T-cell (primary cell): ENCODE data around the gene NOM1. TPM values are rescaled to one million over a fixed set of nuclear protein-coding genes. Genes with fewer than 3 reads are reported as not detected.
A peak's percentile ranks its signal among the peaks of the same experiment; 100 is the strongest.
"Not testable (repeated sequence)": the region's sequence is repeated elsewhere in the genome, so short reads cannot be mapped to it uniquely, and the experiment has no call there.

ENCODE experiments used
- ATAC-seq, 4 experiments: fragments of 200-7000 bp in 3 of 4; fragments of 150-1000 bp in 1 of 4; cut with Tn5 transposase; replicated peaks in 1 of 4; 1 replicate in 3 of 4; 2 replicates in 1 of 4; pipeline ENCODE4 v1.10.0; 2021; ENCODE audit warnings: moderate library complexity in 3 of 4, mild to moderate bottlenecking in 2 of 4, moderate number of reproducible peaks in 1 of 4
- CTCF ChIA-PET, 2 donors: fragments of 300-600 bp; sonication (Branson Sonifier 250); formaldehyde crosslinking; loops; one replicate each; lab custom pipeline; 2022; ENCODE audit warnings: antibody characterized with exemption in 2 of 2; lab: Charles Lee
- POLR2A ChIA-PET, 2 donors: fragments of 300-600 bp; sonication (Branson Sonifier 250); formaldehyde crosslinking; loops; one replicate each; lab custom pipeline; 2022; ENCODE audit warnings: antibody characterized with exemption in 2 of 2; lab: Charles Lee
- DNase-seq, 35 experiments: peaks; one replicate each; pipeline versions ENCODE4 v3.0.0 to v3.0.0-alpha.2; 2013 to 2023
- H3K27ac ChIP-seq: one replicate; pipeline ENCODE4 v1.5.1; 2013; ENCODE audit warnings: low read length
- H3K27me3 ChIP-seq, 2 experiments: replicated peaks in 1 of 2; 1 replicate in 1 of 2; 2 replicates in 1 of 2; pipeline versions ENCODE4 v1.6.1 to v1.7.0; 2013; ENCODE audit warnings: low read length in 1 of 2, mixed read lengths in 1 of 2; ENCODE audit not compliant: control insufficient read depth in 2 of 2, insufficient read depth in 2 of 2; ENCODE audit errors: extremely low read depth in 1 of 2
- H3K36me3 ChIP-seq, 2 donors: 1 replicate in 1 of 2; 2 replicates in 1 of 2; pipeline versions ENCODE4 v1.6.1 to v1.7.0; 2013; ENCODE audit warnings: low read length in 1 of 2; ENCODE audit not compliant: control insufficient read depth in 2 of 2, insufficient read depth in 1 of 2; ENCODE audit errors: extremely low read depth in 1 of 2
- H3K4me1 ChIP-seq, 2 experiments: 1 replicate in 1 of 2; 2 replicates in 1 of 2; pipeline versions ENCODE4 v1.6.1 to v1.7.0; 2013; ENCODE audit warnings: low read length in 2 of 2, mixed read lengths in 1 of 2; ENCODE audit not compliant: insufficient read depth in 2 of 2, control insufficient read depth in 1 of 2; ENCODE audit errors: extremely low read depth in 1 of 2
- H3K4me3 ChIP-seq, 2 donors: 1 replicate in 1 of 2; 2 replicates in 1 of 2; pipeline versions ENCODE4 v1.5.1 to v1.7.0; 2013; ENCODE audit warnings: mild to moderate bottlenecking in 2 of 2, low read length in 1 of 2, moderate library complexity in 1 of 2; ENCODE audit not compliant: control insufficient read depth in 1 of 2; ENCODE audit errors: extremely low read depth in 1 of 2
- H3K9me3 ChIP-seq: 2 replicates; pipeline ENCODE4 v1.7.0; 2013
- H3K27ac Mint-ChIP-seq, 2 donors: one replicate each; pipeline ENCODE4 v1.8.0; 2020 to 2021; ENCODE audit warnings: mild to moderate bottlenecking in 2 of 2, mixed read lengths in 2 of 2
- H3K27me3 Mint-ChIP-seq, 2 donors: one replicate each; pipeline ENCODE4 v1.8.0; 2021 to 2022; ENCODE audit warnings: mixed read lengths in 2 of 2
- H3K36me3 Mint-ChIP-seq: one replicate; pipeline ENCODE4 v1.8.0; 2021; ENCODE audit warnings: mixed read lengths
- H3K4me1 Mint-ChIP-seq, 3 donors: one replicate each; pipeline ENCODE4 v1.8.0; 2020 to 2022; ENCODE audit warnings: mixed read lengths in 3 of 3, mild to moderate bottlenecking in 1 of 3
- H3K4me3 Mint-ChIP-seq, 3 donors: one replicate each; pipeline ENCODE4 v1.8.0; 2020 to 2022; ENCODE audit warnings: mild to moderate bottlenecking in 3 of 3, mixed read lengths in 3 of 3, moderate library complexity in 3 of 3
- H3K9me3 Mint-ChIP-seq, 3 donors: one replicate each; pipeline ENCODE4 v1.8.0; 2020 to 2022; ENCODE audit warnings: mixed read lengths in 3 of 3
- WGBS: methylation state at CpG from one replicate; pipeline ENCODE4 v1.1.5; 2013; ENCODE audit warnings: missing lambda C conversion rate; ENCODE audit not compliant: insufficient coverage; 5-methylcytosine and 5-hydroxymethylcytosine counted together
- total RNA-seq, 35 experiments: library from RNA in 6 of 35; stranded (reverse) in 6 of 35; fragments of 120-200 nt in 1 of 35; gene quantifications; one replicate each; pipeline versions ENCODE4 v1.2.1 to v1.2.4 and lab custom pipeline; 2013 to 2026

NOM1 gene
- total RNA-seq, 5 donors from 2014 or later (not counting 1 experiment from before 2014, with no cell fraction given): 31.7 to 47.8 (median 33.7) TPM

DNA sequence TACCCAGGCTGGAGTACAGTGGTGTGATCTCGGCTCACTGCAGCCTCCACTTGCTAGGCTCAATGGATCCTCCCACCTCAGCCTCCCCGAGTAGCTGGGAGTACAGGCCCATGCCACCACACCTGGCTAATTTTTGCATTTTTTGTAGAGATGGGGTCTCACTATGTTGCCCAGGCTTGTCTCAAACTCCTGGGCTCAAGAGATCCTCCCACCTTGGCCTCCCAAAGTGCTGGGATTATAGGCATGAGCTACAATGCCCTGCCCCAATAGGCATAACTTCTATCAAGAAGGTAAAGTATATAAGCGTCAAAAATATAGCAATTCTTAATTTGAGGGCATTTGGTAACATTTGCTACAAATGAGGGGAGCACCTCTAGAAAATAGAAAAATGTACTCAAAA lies 12.7 kb upstream of the NOM1 start:
- peaks cover 2 to 34% of the 10 kb centered on the region in 2 experiments for H3K27me3 ChIP-seq
- H3K36me3 Mint-ChIP-seq, H3K4me3 ChIP-seq, H3K36me3 ChIP-seq, H3K4me1 Mint-ChIP-seq, H3K9me3 ChIP-seq, POLR2A ChIA-PET, H3K9me3 Mint-ChIP-seq, H3K27ac ChIP-seq, ATAC-seq, H3K4me1 ChIP-seq, H3K27ac Mint-ChIP-seq, DNase-seq, H3K4me3 Mint-ChIP-seq: not testable (repeated sequence)
- CTCF ChIA-PET: interaction anchor here in 1 of 2 donors (0.7 kb wide), 1 partner anchor 20 kb away, joined by 6 read pairs; no protein-coding TSS in a partner anchor
- WGBS: 100% methylated on average over 1 of the region's 3 CpGs
- H3K27me3 Mint-ChIP-seq: peaks cover 12 to 22% of the 10 kb centered on the region in 2 donors

GRCh38 chr7:156940421-156941122 lies 8.9 kb upstream of the NOM1 start:
- Histone ChIP-seq H3K4me3 (no peak overlapping the region), H3K27ac (no peak overlapping the region), H3K36me3 (no peaks in the 10 kb centered on the region), H3K27me3 (peaks cover 0 to 55% of the 10 kb centered on the region in 2 experiments), H3K4me1 (peaks cover 0 to 6% of the 10 kb centered on the region in 2 experiments), H3K9me3 (no peaks in the 10 kb centered on the region)
- peaks cover 1 to 5% (median 2%) of the 10 kb centered on the region in 3 donors for H3K4me1 Mint-ChIP-seq
- no peak overlapping the region for H3K4me3 Mint-ChIP-seq
- H3K27me3 Mint-ChIP-seq: peaks cover 29 to 36% of the 10 kb centered on the region in 2 donors
- no peaks in the 10 kb centered on the region for H3K9me3 Mint-ChIP-seq
- ATAC-seq: no peak
- no peak for DNase-seq
- ChIA-PET CTCF (no interaction called here), POLR2A (no interaction called here)
- H3K36me3 Mint-ChIP-seq: no peaks in the 10 kb centered on the region
- WGBS: 96% methylated on average over 37 of the region's 57 CpGs
- no peak overlapping the region for H3K27ac Mint-ChIP-seq

GRCh38 chr7:156941393-156942182 lies 7.9 kb upstream of the NOM1 start:
- Mint-ChIP-seq H3K4me3 (peak overlapping the region in 1 of 3 donors; percentile 35), H3K9me3 (no peaks in the 10 kb centered on the region), H3K27ac (no peak overlapping the region), H3K36me3 (no peaks in the 10 kb centered on the region), H3K4me1 (peaks cover 1 to 5% (median 2%) of the 10 kb centered on the region in 3 donors), H3K27me3 (peaks cover 29 to 36% of the 10 kb centered on the region in 2 donors)
- peaks cover 0 to 48% of the 10 kb centered on the region in 2 experiments for H3K27me3 ChIP-seq
- H3K4me3 ChIP-seq: no peak overlapping the region
- DNase-seq: no peak
- H3K4me1 ChIP-seq: peaks cover 0 to 6% of the 10 kb centered on the region in 2 experiments
- no peaks in the 10 kb centered on the region for H3K9me3 ChIP-seq
- no peaks in the 10 kb centered on the region for H3K36me3 ChIP-seq
- POLR2A ChIA-PET: no interaction called here
- no peak for ATAC-seq
- no peak overlapping the region for H3K27ac ChIP-seq
- CTCF ChIA-PET: no interaction called here
- WGBS: 96% methylated on average over 86 of the region's 92 CpGs

- no peak overlapping the region for H3K27ac Mint-ChIP-seq
- POLR2A ChIA-PET: interaction anchor here in 1 of 2 donors (0.6 kb wide), 1 partner anchor 50 kb away, joined by 3 read pairs; the partner anchor contains the start of gene LMBR1
- no peaks in the 10 kb centered on the region for H3K9me3 Mint-ChIP-seq
- no peak overlapping the region for H3K27ac ChIP-seq
- H3K36me3 Mint-ChIP-seq: no peaks in the 10 kb centered on the region
- CTCF ChIA-PET: no interaction called here
- H3K4me3 Mint-ChIP-seq: peak overlapping the region in 2 of 3 donors; percentile 17 to 36
- no peaks in the 10 kb centered on the region for H3K9me3 ChIP-seq
- ATAC-seq (peak; percentile 27 to 57 (median 39)), DNase-seq (no peak)
- H3K4me1 Mint-ChIP-seq: peaks cover 1 to 5% (median 2%) of the 10 kb centered on the region in 3 donors
- no peak overlapping the region for H3K4me3 ChIP-seq
- WGBS: 52% methylated on average over 19 of the region's 24 CpGs
- peaks cover under 1 to 49% of the 10 kb centered on the region in 2 experiments for H3K27me3 ChIP-seq
- H3K36me3 ChIP-seq: no peaks in the 10 kb centered on the region
- H3K27me3 Mint-ChIP-seq: peaks cover 24 to 36% of the 10 kb centered on the region in 2 donors
- H3K4me1 ChIP-seq: peaks cover 0 to 6% of the 10 kb centered on the region in 2 experiments
Measured at GRCh38 chr7:156942708-156943090, 6.8 kb upstream of the NOM1 start.

GRCh38 chr7:156943091-156944041 lies 6.1 kb upstream of the NOM1 start:
- Histone ChIP-seq H3K4me3 (no peak overlapping the region), H3K4me1 (peaks cover 0 to 6% of the 10 kb centered on the region in 2 experiments), H3K36me3 (no peaks in the 10 kb centered on the region), H3K9me3 (no peaks in the 10 kb centered on the region), H3K27ac (no peak overlapping the region), H3K27me3 (peaks cover 2 to 42% of the 10 kb centered on the region in 2 experiments)
- WGBS: 42% methylated on average over 28 of the region's 36 CpGs
- POLR2A ChIA-PET: interaction anchor here in 1 of 2 donors (0.6 kb wide), 1 partner anchor 51 kb away, joined by 3 read pairs; the partner anchor contains the start of gene LMBR1
- Mint-ChIP-seq H3K4me3 (peak overlapping the region in 1 of 3 donors; percentile 36), H3K4me1 (peaks cover 1 to 5% (median 2%) of the 10 kb centered on the region in 3 donors), H3K9me3 (no peaks in the 10 kb centered on the region), H3K36me3 (no peaks in the 10 kb centered on the region), H3K27ac (no peak overlapping the region), H3K27me3 (peaks cover 18 to 33% of the 10 kb centered on the region in 2 donors)
- ATAC-seq: peak in 3 of 4 experiments; percentile 38 to 72 (median 65)
- no peak for DNase-seq
- CTCF ChIA-PET: no interaction called here
